Large intestine (tissue), 3 donors: ENCODE measurements around the gene OR51B4. TPM values are rescaled to one million over a fixed set of nuclear protein-coding genes. Genes with fewer than 3 reads are reported as not detected.
"Not testable (repeated sequence)": the region's sequence is repeated elsewhere in the genome, so short reads cannot be mapped to it uniquely, and the experiment has no call there.

Experiments used
- DNase-seq, 2 donors: peaks; one replicate each; pipeline versions ENCODE4 v3.0.0 to v3.0.0-alpha.2; 2013
- H3K27ac ChIP-seq: one replicate; pipeline ENCODE4 v1.5.1; 2013; ENCODE audit warnings: low read length
- H3K27me3 ChIP-seq: 2 replicates; pipeline ENCODE4 v1.6.1; 2013; ENCODE audit warnings: low read length; ENCODE audit not compliant: control insufficient read depth, insufficient read depth
- H3K36me3 ChIP-seq: 2 replicates; pipeline ENCODE4 v1.6.1; 2013; ENCODE audit warnings: low read length; ENCODE audit not compliant: control insufficient read depth, insufficient read depth
- H3K4me1 ChIP-seq: one replicate; pipeline ENCODE4 v1.6.1; 2013; ENCODE audit warnings: low read length; ENCODE audit not compliant: control insufficient read depth, insufficient read depth
- H3K4me3 ChIP-seq: one replicate; pipeline ENCODE4 v1.5.1; 2013; ENCODE audit warnings: low read length
- H3K9me3 ChIP-seq: one replicate; pipeline ENCODE4 v1.6.1; 2013; ENCODE audit warnings: mild to moderate bottlenecking, low read depth, low read length, moderate library complexity; ENCODE audit not compliant: control insufficient read depth
- WGBS: methylation state at CpG from one replicate; pipeline ENCODE4 v1.1.5; 2013; ENCODE audit warnings: low lambda C conversion rate; ENCODE audit not compliant: insufficient coverage; 5-methylcytosine and 5-hydroxymethylcytosine counted together
- polyA plus RNA-seq: library from polyadenylated mRNA; unstranded; fragments of 120-200 nt; gene quantifications from one replicate; pipeline ENCODE4 v1.2.1, GENCODE V29; 2013

Gene OR51B4
- polyA plus RNA-seq, 1 donor: 0.07 TPM

DNA sequence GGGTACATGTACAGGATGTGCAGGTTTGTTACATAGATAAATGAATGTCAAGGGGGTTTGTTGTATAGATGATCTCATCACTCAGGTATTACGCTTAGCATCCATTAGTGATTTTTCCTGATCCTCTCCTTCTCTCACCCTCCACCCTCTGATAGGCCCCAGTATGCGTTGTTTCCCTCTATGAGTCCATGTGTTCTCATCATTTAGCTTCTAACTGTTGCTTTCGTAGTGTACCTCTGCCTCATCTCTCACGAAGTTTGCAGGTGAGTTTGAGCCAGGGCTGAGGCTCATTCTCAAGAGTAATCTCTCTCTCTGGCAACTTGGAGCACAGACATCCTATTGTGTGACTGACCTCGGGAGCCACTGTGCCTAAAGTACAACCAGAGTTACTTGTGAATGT is 27.4 kb downstream of the OR51B4 start:
- DNase-seq: no peak
- WGBS: no CpG with 5 or more reads among the region's 5 CpGs
- Histone ChIP-seq H3K27ac (no peak overlapping the region), H3K36me3 (no peaks in the 10 kb centered on the region), H3K4me3 (no peak overlapping the region), H3K9me3 (no peaks in the 10 kb centered on the region), H3K4me1 (no peaks in the 10 kb centered on the region), H3K27me3 (no peaks in the 10 kb centered on the region)

GRCh38 chr11:5272395-5273017 is 29.2 kb downstream of the OR51B4 start:
- Histone ChIP-seq H3K27me3 (no peaks in the 10 kb centered on the region), H3K27ac (no peak overlapping the region), H3K4me1 (no peaks in the 10 kb centered on the region), H3K36me3 (no peaks in the 10 kb centered on the region), H3K9me3 (no peaks in the 10 kb centered on the region), H3K4me3 (no peak overlapping the region)
- no peak for DNase-seq
- 100% methylated on average over 1 of the region's 4 CpGs for WGBS

GRCh38 chr11:5269715-5270147 is 32.0 kb downstream of the OR51B4 start, which contains the start of gene HBE1:
Gene HBE1 (minus strand): TSS chr11:5269945. CDS start chr11:5269890, 55 bp downstream.
- no peaks in the 10 kb centered on the region for H3K9me3 ChIP-seq

DNA sequence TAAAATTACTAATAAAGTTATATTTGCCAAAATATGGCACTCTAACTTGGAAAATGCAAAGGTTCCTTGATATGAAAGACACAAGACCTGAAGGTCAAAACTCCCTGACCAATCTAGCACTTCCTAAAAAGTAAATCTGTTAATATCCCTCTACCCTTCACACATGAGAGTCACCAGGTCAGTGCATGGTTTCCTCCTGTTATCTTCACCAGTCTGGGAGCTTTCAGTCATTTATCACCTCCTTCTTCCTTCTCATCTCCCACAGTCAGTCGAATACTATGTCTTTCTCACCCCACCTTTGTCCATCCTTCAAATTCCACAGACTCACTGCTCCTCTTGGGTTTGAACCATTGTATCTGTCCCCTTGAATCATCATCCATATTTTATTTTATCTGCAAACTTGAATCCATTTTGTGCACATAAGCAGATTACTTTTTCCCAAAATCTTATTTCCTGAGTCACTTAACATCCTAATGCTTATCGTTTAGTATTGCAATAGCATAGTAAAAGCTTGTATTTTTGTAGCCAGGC is 34.6 kb downstream of the OR51B4 start:
- no peaks in the 10 kb centered on the region for H3K4me1 ChIP-seq
- no peak overlapping the region for H3K4me3 ChIP-seq
- no peak overlapping the region for H3K27ac ChIP-seq
- no peaks in the 10 kb centered on the region for H3K36me3 ChIP-seq
- 100% methylated on average over 1 of the region's 2 CpGs for WGBS
- no peaks in the 10 kb centered on the region for H3K27me3 ChIP-seq
- H3K9me3 ChIP-seq: no peaks in the 10 kb centered on the region
- no peak for DNase-seq

More at GRCh38 chr11:5269715-5270147, 32.0 kb downstream of the OR51B4 start, which contains the start of gene HBE1:
- Histone ChIP-seq H3K27ac (no peak within 1 kb of the TSS), H3K36me3 (no peaks in the 10 kb centered on the region), H3K27me3 (no peaks in the 10 kb centered on the region), H3K4me1 (no peaks in the 10 kb centered on the region), H3K4me3 (no peak within 1 kb of the TSS)
- WGBS: no CpG with 5 or more reads among the region's 4 CpGs
- DNase-seq: no peak

DNA sequence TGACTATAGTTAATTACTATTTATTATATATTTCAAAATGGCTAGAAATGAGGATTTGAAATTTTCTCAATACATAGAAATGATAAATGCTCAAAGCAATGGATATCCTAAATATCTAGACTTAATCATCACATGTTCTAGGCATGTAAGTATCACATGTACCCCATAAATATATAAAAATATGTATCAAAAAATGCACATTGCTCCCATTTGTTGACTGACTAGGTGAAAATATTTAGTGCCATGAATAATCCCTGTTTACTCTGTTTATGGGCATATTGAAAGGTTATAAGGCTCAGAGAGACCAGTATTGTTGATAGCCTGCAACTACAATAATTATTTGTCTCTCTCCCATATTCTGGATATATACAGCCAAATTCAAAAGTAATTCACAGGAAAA is 35.1 kb downstream of the OR51B4 start:
- Histone ChIP-seq H3K4me1 (no peaks in the 10 kb centered on the region), H3K27ac (no peak overlapping the region), H3K9me3 (no peaks in the 10 kb centered on the region), H3K36me3 (no peaks in the 10 kb centered on the region), H3K27me3 (no peaks in the 10 kb centered on the region), H3K4me3 (no peak overlapping the region)
- no peak for DNase-seq

DNA sequence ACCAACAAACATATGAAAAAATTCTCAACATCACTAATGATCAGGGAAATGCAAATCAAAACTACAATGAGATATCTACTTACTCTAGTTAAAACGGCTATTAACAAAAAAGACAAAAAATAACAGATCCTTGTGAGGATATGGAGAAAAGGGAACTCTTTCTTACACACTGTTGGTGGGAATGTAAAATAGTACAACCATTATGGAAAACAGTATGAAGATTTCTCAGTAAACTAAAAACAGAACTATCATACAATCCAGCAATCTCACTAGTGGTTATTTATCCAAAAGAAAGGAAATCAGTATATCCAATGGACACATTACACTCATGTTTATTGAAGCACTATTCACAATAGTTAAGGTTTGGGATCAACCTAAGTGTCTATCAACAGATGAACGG is 35.9 kb downstream of the OR51B4 start:
- DNase-seq: no peak
- Histone ChIP-seq H3K4me1 (no peaks in the 10 kb centered on the region), H3K4me3 (no peak overlapping the region), H3K27ac (no peak overlapping the region), H3K9me3 (no peaks in the 10 kb centered on the region), H3K36me3 (no peaks in the 10 kb centered on the region), H3K27me3 (no peaks in the 10 kb centered on the region)
- WGBS: 50% methylated on average over 2 of the region's 2 CpGs

GRCh38 chr11:5258543-5259262 is 43.0 kb downstream of the OR51B4 start:
- Histone ChIP-seq H3K36me3 (no peaks in the 10 kb centered on the region), H3K9me3 (no peaks in the 10 kb centered on the region), H3K4me1 (no peaks in the 10 kb centered on the region), H3K27me3 (no peaks in the 10 kb centered on the region), H3K4me3 (no peak overlapping the region), H3K27ac (no peak overlapping the region)
- DNase-seq: no peak
- WGBS: no CpG with 5 or more reads among the region's 7 CpGs

GRCh38 chr11:5257296-5257695 is 44.5 kb downstream of the OR51B4 start:
- 20% methylated on average over 2 of the region's 2 CpGs for WGBS
- H3K36me3 ChIP-seq: no peaks in the 10 kb centered on the region
- no peak overlapping the region for H3K27ac ChIP-seq
- H3K27me3 ChIP-seq: no peaks in the 10 kb centered on the region
- H3K4me3 ChIP-seq: no peak overlapping the region
- no peaks in the 10 kb centered on the region for H3K4me1 ChIP-seq
- no peaks in the 10 kb centered on the region for H3K9me3 ChIP-seq
- no peak for DNase-seq

DNA sequence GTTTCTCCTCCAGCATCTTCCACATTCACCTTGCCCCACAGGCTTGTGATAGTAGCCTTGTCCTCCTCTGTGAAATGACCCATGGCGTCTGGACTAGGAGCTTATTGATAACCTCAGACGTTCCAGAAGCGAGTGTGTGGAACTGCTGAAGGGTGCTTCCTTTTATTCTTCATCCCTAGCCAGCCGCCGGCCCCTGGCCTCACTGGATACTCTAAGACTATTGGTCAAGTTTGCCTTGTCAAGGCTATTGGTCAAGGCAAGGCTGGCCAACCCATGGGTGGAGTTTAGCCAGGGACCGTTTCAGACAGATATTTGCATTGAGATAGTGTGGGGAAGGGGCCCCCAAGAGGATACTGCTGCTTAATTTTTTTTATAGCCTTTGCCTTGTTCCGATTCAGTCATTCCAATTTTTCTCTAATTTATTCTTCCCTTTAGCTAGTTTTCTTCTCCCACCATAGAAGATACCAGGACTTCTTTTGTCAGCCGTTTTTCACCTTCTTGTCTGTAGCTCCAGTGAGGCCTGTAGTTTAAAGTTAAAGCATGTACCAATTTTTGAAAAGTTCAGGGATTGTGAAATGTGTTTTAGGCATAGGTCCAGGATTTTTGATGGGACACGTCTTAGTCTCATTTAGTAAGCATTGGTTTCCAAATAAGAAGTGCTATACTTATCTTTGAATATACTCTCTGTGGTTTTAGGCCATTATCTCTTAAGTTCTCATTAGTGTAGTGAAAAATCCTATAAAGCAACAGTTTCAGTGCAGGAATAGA is 46.9 kb downstream of the OR51B4 start, which contains the start of gene HBG2:
Gene HBG2, minus strand, starts transcription at position 136 of the 768 bp plus-strand sequence. Its CDS starts 53 bp downstream, at position 83.
- not testable (repeated sequence) for H3K9me3 ChIP-seq, H3K4me3 ChIP-seq, DNase-seq, H3K27ac ChIP-seq, H3K27me3 ChIP-seq, H3K36me3 ChIP-seq, H3K4me1 ChIP-seq
- 93% methylated on average over 2 of the region's 9 CpGs for WGBS

DNA sequence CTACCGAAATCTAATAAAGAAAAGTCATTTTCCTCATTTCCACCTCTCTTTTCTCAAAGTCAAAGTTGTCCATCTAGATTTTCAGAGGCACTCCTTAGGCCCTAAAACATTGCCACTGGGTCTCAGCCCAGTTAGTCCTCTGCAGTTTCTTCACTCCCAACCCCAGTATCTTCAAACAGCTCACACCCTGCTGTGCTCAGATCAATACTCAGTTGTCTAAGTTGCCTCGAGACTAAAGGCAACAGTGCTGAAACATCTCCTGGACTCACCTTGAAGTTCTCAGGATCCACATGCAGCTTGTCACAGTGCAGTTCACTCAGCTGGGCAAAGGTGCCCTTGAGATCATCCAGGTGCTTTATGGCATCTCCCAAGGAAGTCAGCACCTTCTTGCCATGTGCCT is 47.7 kb downstream of the OR51B4 start:
- not testable (repeated sequence) for H3K27me3 ChIP-seq, H3K27ac ChIP-seq, DNase-seq, H3K4me1 ChIP-seq, H3K4me3 ChIP-seq, H3K36me3 ChIP-seq, H3K9me3 ChIP-seq
- 100% methylated on average over 1 of the region's 2 CpGs for WGBS
